Gastrocnemius medialis (tissue), 4 donors: ENCODE measurements around the gene WDR5. TPM values are rescaled to one million over a fixed set of nuclear protein-coding genes. Genes with fewer than 3 reads are reported as not detected.

Source experiments
- ATAC-seq, 2 donors: fragments of 150-250 bp; one replicate each; pipeline ENCODE4 v1.9.1; 2016
- DNase-seq, 2 donors: peaks; one replicate each; pipeline ENCODE4 v3.0.0-alpha.2; 2019
- H3K27ac ChIP-seq, 4 donors: fragments of 200-600 bp; sonication (generic); 1 replicate in 1 of 4; 2 replicates in 3 of 4; pipeline ENCODE4 v1.5.1; 2016 to 2018; ENCODE audit warnings: mild to moderate bottlenecking in 2 of 4, moderate library complexity in 1 of 4
- H3K27me3 ChIP-seq, 3 donors: fragments of 200-600 bp; sonication (generic) in 2 of 3; 1 replicate in 1 of 3; 2 replicates in 2 of 3; pipeline versions ENCODE4 v1.5.1 to v1.6.0; 2016 to 2019; ENCODE audit warnings: mild to moderate bottlenecking in 1 of 3, moderate library complexity in 1 of 3
- H3K36me3 ChIP-seq, 2 donors: fragments of 200-600 bp; sonication (generic) in 1 of 2; one replicate each; pipeline ENCODE4 v1.5.1; 2017 to 2018
- H3K4me1 ChIP-seq, 2 donors: fragments of 200-600 bp; sonication (generic) in 1 of 2; one replicate each; pipeline ENCODE4 v1.5.1; 2016 to 2017; ENCODE audit warnings: mild to moderate bottlenecking in 2 of 2
- H3K4me3 ChIP-seq, 4 donors: fragments of 200-600 bp; sonication (generic) in 3 of 4; 1 replicate in 1 of 4; 2 replicates in 3 of 4; pipeline ENCODE4 v1.5.1; 2016 to 2019; ENCODE audit warnings: mild to moderate bottlenecking in 2 of 4
- H3K9me3 ChIP-seq, 3 donors: fragments of 200-600 bp; sonication (generic) in 2 of 3; 1 replicate in 1 of 3; 2 replicates in 2 of 3; pipeline ENCODE4 v1.5.1; 2016 to 2019
- POLR2A ChIP-seq, 2 donors: fragments of 450-650 bp; IDR thresholded peaks; one replicate each; pipeline ENCODE4 v1.6.1; 2017; ENCODE audit warnings: antibody characterized with exemption in 2 of 2, mild to moderate bottlenecking in 2 of 2, moderate library complexity in 2 of 2
- in situ Hi-C, 4 donors: fragments of 200-750 bp; cut with MboI; loops; one replicate each; pipeline versions ENCODE4 v1.15.0 to v1.8.0; 2017; ENCODE audit warnings: low sequenced_read_pairs in 4 of 4
- intact Hi-C: fragments of 100-400 bp; cut with DNase I; formaldehyde crosslinking; loops from one replicate; pipeline ENCODE4 v1.15.1; 2023; ENCODE audit warnings: low total_unique reads
- total RNA-seq, 4 donors: library from RNA; depleted of rRNA; stranded (reverse); fragments of >200 nt; gene quantifications; one replicate each; pipeline versions ENCODE4 v1.1.0 to v1.2.3, GENCODE V29; 2016
- TF ChIP-seq, protein P1 (sequence below), 5 experiments: fragments of 450-650 bp in 3 of 5; fragments of 200-600 bp in 2 of 5; sonication (generic) in 2 of 5; IDR thresholded peaks in 4 of 5; conservative IDR thresholded peaks in 1 of 5; 1 replicate in 4 of 5; 2 replicates in 1 of 5; pipeline ENCODE4 v1.5.1; 2016 to 2019; ENCODE audit warnings: antibody characterized with exemption in 5 of 5, mild to moderate bottlenecking in 3 of 5, moderate library complexity in 3 of 5

The WDR5 gene
- total RNA-seq, 4 donors from 2014 or later = 19.8 to 39.3 (median 31.9) TPM

DNA sequence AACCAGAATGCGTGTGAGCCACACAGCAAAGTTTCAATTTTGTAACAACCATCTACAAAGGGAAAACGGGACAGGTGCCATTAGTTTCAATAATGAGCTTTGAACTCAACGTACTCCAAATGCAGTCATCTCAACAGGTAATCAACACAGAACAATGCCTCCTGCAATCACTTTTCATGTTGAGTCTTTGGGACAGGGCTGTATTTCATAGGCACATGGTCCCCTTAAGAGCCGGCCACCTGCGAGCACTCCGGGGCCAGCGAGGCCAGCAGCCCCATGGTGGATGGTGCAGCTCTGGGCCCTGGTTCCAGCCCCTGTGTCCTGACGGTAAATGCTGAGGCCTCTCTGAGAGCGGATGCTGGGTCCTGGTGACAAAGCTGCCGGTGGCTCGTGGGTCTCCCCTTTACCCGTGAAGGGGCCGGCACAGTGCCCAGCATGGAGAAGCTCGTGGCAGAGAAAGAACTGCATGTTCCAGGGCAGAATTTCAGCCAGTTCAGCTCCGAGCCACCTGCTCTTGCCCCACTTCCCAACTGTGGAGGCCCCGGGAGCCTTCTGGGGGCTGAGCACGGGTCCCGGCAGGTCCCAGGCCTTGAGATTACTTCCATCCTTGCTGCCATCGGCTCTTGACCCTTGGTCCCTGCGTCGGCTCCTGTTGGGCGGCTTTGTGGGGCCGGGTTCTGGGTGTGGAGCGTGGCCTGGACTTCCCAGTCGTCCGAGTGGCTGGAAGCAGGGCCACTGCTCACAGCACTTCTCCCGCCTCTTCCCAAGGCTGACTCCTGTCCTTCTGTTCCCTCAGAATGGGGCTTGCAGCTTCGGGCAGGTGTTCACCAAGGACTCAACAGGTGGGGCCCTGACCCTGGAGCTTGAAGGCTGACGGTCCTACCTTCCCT lies 54.6 kb downstream of the WDR5 start:
- in situ Hi-C loops (loop anchor here in 1 of 4 donors (25.0 kb wide), 1 partner anchor 122 kb away; no protein-coding TSS in a partner anchor), intact Hi-C loops (no loop called here)
- H3K27me3 ChIP-seq = no peaks in the 10 kb centered on the region
- no peaks in the 10 kb centered on the region for H3K9me3 ChIP-seq
- TF ChIP-seq, protein P1, sequence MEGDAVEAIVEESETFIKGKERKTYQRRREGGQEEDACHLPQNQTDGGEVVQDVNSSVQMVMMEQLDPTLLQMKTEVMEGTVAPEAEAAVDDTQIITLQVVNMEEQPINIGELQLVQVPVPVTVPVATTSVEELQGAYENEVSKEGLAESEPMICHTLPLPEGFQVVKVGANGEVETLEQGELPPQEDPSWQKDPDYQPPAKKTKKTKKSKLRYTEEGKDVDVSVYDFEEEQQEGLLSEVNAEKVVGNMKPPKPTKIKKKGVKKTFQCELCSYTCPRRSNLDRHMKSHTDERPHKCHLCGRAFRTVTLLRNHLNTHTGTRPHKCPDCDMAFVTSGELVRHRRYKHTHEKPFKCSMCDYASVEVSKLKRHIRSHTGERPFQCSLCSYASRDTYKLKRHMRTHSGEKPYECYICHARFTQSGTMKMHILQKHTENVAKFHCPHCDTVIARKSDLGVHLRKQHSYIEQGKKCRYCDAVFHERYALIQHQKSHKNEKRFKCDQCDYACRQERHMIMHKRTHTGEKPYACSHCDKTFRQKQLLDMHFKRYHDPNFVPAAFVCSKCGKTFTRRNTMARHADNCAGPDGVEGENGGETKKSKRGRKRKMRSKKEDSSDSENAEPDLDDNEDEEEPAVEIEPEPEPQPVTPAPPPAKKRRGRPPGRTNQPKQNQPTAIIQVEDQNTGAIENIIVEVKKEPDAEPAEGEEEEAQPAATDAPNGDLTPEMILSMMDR (IDR thresholded peaks at IDR 0.05 in 4 of 5, conservative IDR thresholded peaks at IDR 0.05 in 1 of 5) = no peak
- no peak for TF ChIP-seq POLR2A (IDR thresholded peaks at IDR 0.05)
- H3K4me3 ChIP-seq = no peak overlapping the region
- no peaks in the 10 kb centered on the region for H3K36me3 ChIP-seq
- H3K27ac ChIP-seq = peak overlapping the region; percentile 33 to 80 (median 50)
- ATAC-seq (peak; percentile 88 to 89), DNase-seq (peak; percentile 73 to 74)
- H3K4me1 ChIP-seq = peaks cover 27 to 30% of the 10 kb centered on the region in 2 donors

DNA sequence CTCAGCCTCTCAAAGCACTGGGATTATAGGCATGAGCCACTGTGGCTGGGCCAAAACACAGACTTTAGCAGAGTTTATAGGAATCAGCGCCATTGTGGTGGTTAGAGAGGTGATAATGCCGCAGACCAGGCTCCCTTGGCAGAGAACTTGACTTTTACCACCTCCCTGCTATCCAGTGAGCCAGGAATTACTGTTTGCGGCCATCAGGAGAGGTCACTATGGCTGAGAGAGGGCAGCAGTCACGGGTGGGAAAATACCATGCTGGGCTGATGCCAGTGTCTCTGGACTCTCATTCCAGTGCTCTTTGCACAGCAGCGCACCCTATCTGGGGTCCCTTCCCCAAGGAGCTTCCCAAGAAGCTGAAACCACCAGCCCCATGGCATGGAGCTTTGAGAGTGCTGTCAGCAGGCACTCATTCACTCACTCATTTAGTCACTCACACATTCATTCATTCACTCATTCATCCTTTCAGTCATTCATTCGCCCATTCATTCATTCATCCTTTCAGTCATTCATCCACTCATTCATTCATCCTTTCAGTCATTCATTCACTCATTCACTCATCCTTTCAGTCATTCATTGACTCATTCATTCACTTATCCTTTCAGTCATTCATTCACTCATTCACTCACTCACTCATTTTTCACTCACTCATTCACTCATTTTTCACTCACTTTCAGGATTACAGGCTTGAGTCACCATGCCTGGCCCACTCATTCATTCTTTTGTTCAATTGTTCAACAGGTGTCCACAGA lies 55.8 kb downstream of the WDR5 start:
- H3K4me3 ChIP-seq = no peak overlapping the region
- H3K27ac ChIP-seq = no peak overlapping the region
- in situ Hi-C loops = loop anchor here in 1 of 4 donors (25.0 kb wide), 1 partner anchor 121 kb away; no protein-coding TSS in a partner anchor
- H3K27me3 ChIP-seq = no peaks in the 10 kb centered on the region
- DNase-seq (peak in 1 of 2 donors; percentile 0), ATAC-seq (no peak)
- intact Hi-C loops = no loop called here
- TF ChIP-seq POLR2A (IDR thresholded peaks at IDR 0.05) = no peak
- TF ChIP-seq, protein P1 (IDR thresholded peaks at IDR 0.05 in 4 of 5, conservative IDR thresholded peaks at IDR 0.05 in 1 of 5) = no peak
- H3K36me3 ChIP-seq = no peaks in the 10 kb centered on the region
- H3K9me3 ChIP-seq = no peaks in the 10 kb centered on the region
- H3K4me1 ChIP-seq = peaks cover 27 to 30% of the 10 kb centered on the region in 2 donors

DNA sequence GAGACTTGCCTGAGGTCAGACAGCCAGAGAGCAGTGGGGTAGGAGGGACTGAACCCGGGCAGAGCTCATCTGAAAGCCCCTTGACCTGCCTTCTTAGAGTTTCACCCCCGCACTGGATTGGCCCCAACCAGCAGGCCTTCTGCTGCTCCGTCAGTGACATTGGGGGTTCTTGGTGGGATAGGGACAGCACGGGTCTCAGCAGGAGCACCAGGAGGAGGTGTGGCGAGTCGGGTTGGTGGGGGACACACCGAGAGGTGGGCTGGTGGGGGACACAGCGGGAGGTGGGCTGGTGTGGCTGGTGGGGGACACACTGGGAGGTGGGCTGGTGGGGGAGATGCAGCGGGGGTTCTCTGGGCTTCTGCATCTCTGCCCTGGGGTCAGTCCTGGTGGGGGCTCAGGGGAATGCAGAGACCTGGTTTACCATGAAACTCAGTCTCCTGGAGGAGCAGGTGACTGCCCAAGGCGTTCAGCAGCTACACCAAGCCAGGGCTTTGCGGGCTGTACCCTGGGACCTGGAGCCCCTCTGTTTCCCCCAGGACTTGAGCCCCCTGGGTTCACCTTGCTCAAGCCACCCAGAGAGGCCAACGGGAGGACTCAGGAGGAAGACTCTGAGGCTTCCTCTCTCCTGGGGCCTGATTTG lies 56.5 kb downstream of the WDR5 start:
- DNase-seq (peak; percentile 1 to 11), ATAC-seq (no peak)
- no peaks in the 10 kb centered on the region for H3K27me3 ChIP-seq
- no peak overlapping the region for H3K27ac ChIP-seq
- no peaks in the 10 kb centered on the region for H3K36me3 ChIP-seq
- in situ Hi-C loops = loop anchor here in 1 of 4 donors (25.0 kb wide), 1 partner anchor 120 kb away; no protein-coding TSS in a partner anchor
- intact Hi-C loops = no loop called here
- TF ChIP-seq, protein P1 (IDR thresholded peaks at IDR 0.05 in 4 of 5, conservative IDR thresholded peaks at IDR 0.05 in 1 of 5) = no peak
- TF ChIP-seq POLR2A (IDR thresholded peaks at IDR 0.05) = no peak
- H3K9me3 ChIP-seq = no peaks in the 10 kb centered on the region
- peaks cover 27 to 30% of the 10 kb centered on the region in 2 donors for H3K4me1 ChIP-seq
- no peak overlapping the region for H3K4me3 ChIP-seq

DNA sequence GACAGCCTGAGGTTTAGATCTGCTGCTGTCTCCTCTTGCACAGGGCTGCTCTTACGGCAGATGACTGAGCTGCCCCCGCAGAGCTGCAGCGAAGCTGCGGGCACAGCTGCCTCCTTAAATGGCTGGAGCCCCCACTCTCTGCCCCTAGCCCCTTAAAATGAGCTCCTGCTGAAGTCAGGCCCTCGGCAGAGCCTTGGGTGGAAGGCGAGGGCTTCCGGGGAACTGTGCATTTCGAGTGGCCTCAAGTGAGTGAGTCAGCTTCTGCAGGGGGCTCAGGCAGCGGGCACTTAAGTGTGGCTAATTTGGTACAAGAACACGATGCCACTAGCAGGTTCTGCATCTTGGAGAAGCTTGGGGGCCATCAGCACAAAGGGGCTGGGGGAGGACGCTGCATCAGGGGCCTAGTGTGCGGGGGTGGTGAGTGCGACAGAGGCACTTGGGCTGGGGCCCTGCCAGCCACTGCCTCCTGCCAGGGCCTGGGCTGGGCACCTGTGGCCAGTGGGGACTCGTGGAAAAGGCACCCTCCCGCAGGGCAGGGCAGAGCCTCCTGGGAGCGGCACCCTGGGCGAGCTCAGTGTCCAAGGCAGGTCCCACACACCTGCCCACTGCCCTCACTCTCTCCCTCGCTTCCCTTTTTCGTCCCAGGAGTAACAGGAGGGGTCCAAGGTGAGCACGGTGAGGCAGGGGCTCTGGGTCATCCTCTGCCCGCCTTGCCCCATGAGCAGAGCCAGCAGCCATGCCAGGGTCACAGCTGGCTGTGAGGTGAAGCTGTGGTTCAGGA lies 57.3 kb downstream of the WDR5 start:
- TF ChIP-seq, protein P1 (IDR thresholded peaks at IDR 0.05 in 4 of 5, conservative IDR thresholded peaks at IDR 0.05 in 1 of 5) = no peak
- TF ChIP-seq POLR2A (IDR thresholded peaks at IDR 0.05) = no peak

More for the DNA sequence above, 57.3 kb downstream of the WDR5 start:
- H3K27ac ChIP-seq = no peak overlapping the region
- peaks cover 23 to 30% of the 10 kb centered on the region in 2 donors for H3K4me1 ChIP-seq
- DNase-seq = peak; percentile 1 to 10
- no peaks in the 10 kb centered on the region for H3K36me3 ChIP-seq
- no peaks in the 10 kb centered on the region for H3K9me3 ChIP-seq
- in situ Hi-C loops = loop anchor here in 1 of 4 donors (25.0 kb wide), 1 partner anchor 119 kb away; no protein-coding TSS in a partner anchor
- no peak for ATAC-seq
- intact Hi-C loops = no loop called here
- no peaks in the 10 kb centered on the region for H3K27me3 ChIP-seq
- H3K4me3 ChIP-seq = no peak overlapping the region
